ENCODE measurements around the gene GCFC2. TPM values are rescaled to one million over a fixed set of nuclear protein-coding genes. Genes with fewer than 3 reads are reported as not detected.
"Not testable (repeated sequence)": the region's sequence is repeated elsewhere in the genome, so short reads cannot be mapped to it uniquely, and the experiment has no call there.

GCFC2 gene
- total and polyA plus RNA-seq, 5 donors from 2014 or later, result 20.1 to 27.8 (median 26.6) TPM

DNA sequence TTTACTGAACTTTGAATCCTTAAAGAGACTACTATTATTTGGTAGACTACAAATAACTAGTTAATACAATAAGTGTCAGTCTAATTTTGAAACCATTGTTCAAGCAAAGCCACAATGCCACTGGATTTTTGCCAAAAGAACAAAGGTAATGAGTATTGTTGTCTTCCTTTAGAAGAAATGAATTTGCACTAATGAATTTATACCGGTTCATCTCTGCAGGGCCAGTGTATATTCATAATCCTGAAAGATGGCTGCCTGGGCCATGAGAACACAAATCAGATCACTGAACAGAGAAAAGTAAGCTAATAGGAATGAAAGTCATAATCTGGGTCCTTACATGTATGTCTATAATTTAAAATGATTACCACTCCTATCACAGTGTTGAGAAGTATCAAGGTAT lies 31.2 kb downstream of the GCFC2 start:
- H3K4me3 ChIP-seq (ENCODE audit: low read depth, low read length), result no peak overlapping the region
- H3K36me3 Mint-ChIP-seq, result peaks cover 34% of the 10 kb centered on the region
- peaks cover 3% of the 10 kb centered on the region for H3K36me3 ChIP-seq (ENCODE audit: control insufficient read depth, insufficient read depth, low read length)
- no peaks in the 10 kb centered on the region for H3K9me3 ChIP-seq (ENCODE audit: control insufficient read depth in 2 of 2, low read length in 2 of 2)
- H3K9me3 Mint-ChIP-seq, result peaks cover 0 to 2% (median 0%) of the 10 kb centered on the region in 7 donors
- ATAC-seq (ENCODE audit: low read depth in 2 of 2), result no peak
- H3K4me1 ChIP-seq (ENCODE audit: control insufficient read depth, insufficient read depth, low read length, poor library complexity, severe bottlenecking), result no peaks in the 10 kb centered on the region
- H3K27ac Mint-ChIP-seq, result no peak overlapping the region
- H3K27ac ChIP-seq (ENCODE audit: insufficient read depth, low read length, poor library complexity, severe bottlenecking), result no peak overlapping the region
- peaks cover 12 to 18% (median 15%) of the 10 kb centered on the region in 4 donors for H3K4me1 Mint-ChIP-seq
- DNase-seq, result no peak
- no peaks in the 10 kb centered on the region for H3K27me3 ChIP-seq (ENCODE audit: control insufficient read depth, insufficient read depth, low read length)
- no peak overlapping the region for H3K4me3 Mint-ChIP-seq
- no peaks in the 10 kb centered on the region for H3K27me3 Mint-ChIP-seq

DNA sequence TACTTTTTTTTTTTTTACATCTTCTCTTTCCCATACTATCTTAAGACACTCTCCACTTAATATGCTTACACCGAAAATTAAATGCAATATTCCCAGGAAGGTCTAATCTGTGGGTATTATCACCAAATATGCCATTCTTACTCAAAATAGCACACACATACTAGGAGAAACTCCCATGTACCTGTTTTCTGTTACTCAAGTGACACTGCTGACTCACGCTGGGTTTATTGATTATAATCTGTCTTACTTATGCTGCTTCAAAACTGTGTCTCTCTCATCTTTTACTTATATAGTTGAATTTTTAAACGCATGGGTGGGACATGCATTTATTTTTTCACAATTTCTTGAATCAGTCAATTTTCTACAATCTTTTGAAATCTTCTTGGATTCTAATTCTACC lies 34.3 kb downstream of the GCFC2 start:
- Mint-ChIP-seq H3K27ac (no peak overlapping the region), H3K27me3 (no peaks in the 10 kb centered on the region), H3K36me3 (peaks cover 31% of the 10 kb centered on the region), H3K9me3 (no peaks in the 10 kb centered on the region), H3K4me1 (peaks cover 9 to 15% (median 12%) of the 10 kb centered on the region in 4 donors), H3K4me3 (no peak overlapping the region)
- no peaks in the 10 kb centered on the region for H3K4me1 ChIP-seq (ENCODE audit: control insufficient read depth, insufficient read depth, low read length, poor library complexity, severe bottlenecking)
- no peaks in the 10 kb centered on the region for H3K9me3 ChIP-seq (ENCODE audit: control insufficient read depth in 2 of 2, low read length in 2 of 2)
- H3K4me3 ChIP-seq (ENCODE audit: low read depth, low read length), result no peak overlapping the region
- ATAC-seq (ENCODE audit: low read depth in 2 of 2), result no peak
- H3K27me3 ChIP-seq (ENCODE audit: control insufficient read depth, insufficient read depth, low read length), result no peaks in the 10 kb centered on the region
- no peak overlapping the region for H3K27ac ChIP-seq (ENCODE audit: insufficient read depth, low read length, poor library complexity, severe bottlenecking)
- peaks cover 5% of the 10 kb centered on the region for H3K36me3 ChIP-seq (ENCODE audit: control insufficient read depth, insufficient read depth, low read length)
- DNase-seq, result no peak

DNA sequence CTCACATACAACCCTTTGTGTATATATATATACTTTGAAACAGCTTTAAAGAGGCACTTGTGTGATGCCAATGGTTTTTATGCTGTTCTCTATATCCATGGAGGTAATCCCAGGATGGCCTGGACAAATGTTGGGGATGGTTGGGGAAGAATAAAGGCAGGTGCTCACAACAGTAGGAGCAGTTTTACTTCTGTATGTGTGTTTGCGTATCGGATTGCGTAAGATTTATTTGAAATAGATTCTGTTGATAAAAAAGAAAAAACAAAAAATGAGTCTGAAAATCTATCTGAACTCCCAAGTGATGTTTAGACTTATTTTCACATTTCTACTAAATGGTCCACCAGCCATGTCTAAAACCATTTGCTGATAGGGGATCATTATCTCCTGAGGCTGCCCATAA lies 34.8 kb downstream of the GCFC2 start:
- no peaks in the 10 kb centered on the region for H3K9me3 ChIP-seq (ENCODE audit: control insufficient read depth in 2 of 2, low read length in 2 of 2)
- Mint-ChIP-seq H3K27me3 (no peaks in the 10 kb centered on the region), H3K36me3 (peaks cover 34% of the 10 kb centered on the region), H3K27ac (no peak overlapping the region), H3K9me3 (no peaks in the 10 kb centered on the region), H3K4me1 (peaks cover 9 to 15% (median 12%) of the 10 kb centered on the region in 4 donors), H3K4me3 (no peak overlapping the region)
- ATAC-seq (ENCODE audit: low read depth in 2 of 2), result no peak
- H3K27me3 ChIP-seq (ENCODE audit: control insufficient read depth, insufficient read depth, low read length), result no peaks in the 10 kb centered on the region
- no peak for DNase-seq
- no peak overlapping the region for H3K27ac ChIP-seq (ENCODE audit: insufficient read depth, low read length, poor library complexity, severe bottlenecking)
- H3K4me1 ChIP-seq (ENCODE audit: control insufficient read depth, insufficient read depth, low read length, poor library complexity, severe bottlenecking), result no peaks in the 10 kb centered on the region
- peaks cover 8% of the 10 kb centered on the region for H3K36me3 ChIP-seq (ENCODE audit: control insufficient read depth, insufficient read depth, low read length)
- no peak overlapping the region for H3K4me3 ChIP-seq (ENCODE audit: low read depth, low read length)

DNA sequence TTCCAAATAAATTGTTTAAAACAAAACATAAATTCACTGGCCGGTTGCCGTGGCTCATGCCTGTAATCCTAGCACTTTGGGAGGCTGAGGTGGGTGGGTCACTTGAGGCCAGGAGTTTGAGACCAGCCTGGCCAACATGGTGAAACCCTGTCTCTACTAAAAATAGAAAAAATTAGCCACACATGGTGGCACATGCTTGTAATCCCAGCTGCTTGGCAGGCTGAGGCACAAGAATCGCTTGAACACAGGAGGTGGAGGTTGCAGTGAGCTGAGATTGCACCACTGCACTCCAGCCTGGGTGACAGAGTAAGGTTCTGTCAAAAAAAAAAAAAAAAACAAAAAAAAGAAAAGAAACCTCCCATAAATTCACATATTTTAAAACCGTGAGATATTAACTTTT lies 35.3 kb downstream of the GCFC2 start:
- not testable (repeated sequence) for DNase-seq; H3K27me3 ChIP-seq (ENCODE audit: control insufficient read depth, insufficient read depth, low read length); H3K4me1 ChIP-seq (ENCODE audit: control insufficient read depth, insufficient read depth, low read length, poor library complexity, severe bottlenecking); H3K4me3 ChIP-seq (ENCODE audit: low read depth, low read length); H3K27me3 Mint-ChIP-seq; H3K9me3 ChIP-seq (ENCODE audit: control insufficient read depth in 2 of 2, low read length in 2 of 2); H3K36me3 ChIP-seq (ENCODE audit: control insufficient read depth, insufficient read depth, low read length); H3K27ac Mint-ChIP-seq; H3K9me3 Mint-ChIP-seq; ATAC-seq (ENCODE audit: low read depth in 2 of 2); H3K27ac ChIP-seq (ENCODE audit: insufficient read depth, low read length, poor library complexity, severe bottlenecking); H3K4me3 Mint-ChIP-seq
- Mint-ChIP-seq H3K36me3 (peaks cover 33% of the 10 kb centered on the region), H3K4me1 (peaks cover 4 to 15% (median 12%) of the 10 kb centered on the region in 4 donors)

DNA sequence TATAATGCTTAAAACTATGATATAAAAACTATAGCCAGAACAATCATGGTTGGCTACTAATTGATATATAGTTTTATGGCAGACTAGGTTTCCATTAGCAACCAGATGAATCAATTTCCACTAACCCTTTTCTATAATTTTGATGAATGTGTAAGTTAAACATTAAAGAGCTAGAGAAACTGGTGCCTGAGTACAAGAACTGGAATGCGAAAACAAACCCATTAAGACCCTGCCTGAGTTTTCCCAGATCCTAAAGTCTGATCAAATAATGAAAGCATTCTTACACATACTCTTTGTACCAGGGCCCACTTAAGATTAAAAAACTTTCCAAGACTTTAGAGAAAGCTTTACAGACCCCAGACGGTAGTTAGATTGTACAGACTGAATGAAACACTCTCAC lies 42.8 kb downstream of the GCFC2 start:
- H3K36me3 Mint-ChIP-seq, result peaks cover 37% of the 10 kb centered on the region
- Histone ChIP-seq H3K27ac (ENCODE audit: insufficient read depth, low read length, poor library complexity, severe bottlenecking) (no peak overlapping the region), H3K4me3 (ENCODE audit: low read depth, low read length) (no peak overlapping the region), H3K9me3 (ENCODE audit: control insufficient read depth in 2 of 2, low read length in 2 of 2) (no peaks in the 10 kb centered on the region), H3K4me1 (ENCODE audit: control insufficient read depth, insufficient read depth, low read length, poor library complexity, severe bottlenecking) (no peaks in the 10 kb centered on the region), H3K27me3 (ENCODE audit: control insufficient read depth, insufficient read depth, low read length) (no peaks in the 10 kb centered on the region), H3K36me3 (ENCODE audit: control insufficient read depth, insufficient read depth, low read length) (peaks cover 48% of the 10 kb centered on the region)
- peak overlapping the region in 1 of 3 donors; percentile 12 for H3K27ac Mint-ChIP-seq
- no peaks in the 10 kb centered on the region for H3K9me3 Mint-ChIP-seq
- H3K4me1 Mint-ChIP-seq, result peaks cover 0 to 3% (median 0%) of the 10 kb centered on the region in 4 donors
- H3K27me3 Mint-ChIP-seq, result no peaks in the 10 kb centered on the region
- DNase-seq (no peak), ATAC-seq (ENCODE audit: low read depth in 2 of 2) (no peak)
- no peak overlapping the region for H3K4me3 Mint-ChIP-seq

DNA sequence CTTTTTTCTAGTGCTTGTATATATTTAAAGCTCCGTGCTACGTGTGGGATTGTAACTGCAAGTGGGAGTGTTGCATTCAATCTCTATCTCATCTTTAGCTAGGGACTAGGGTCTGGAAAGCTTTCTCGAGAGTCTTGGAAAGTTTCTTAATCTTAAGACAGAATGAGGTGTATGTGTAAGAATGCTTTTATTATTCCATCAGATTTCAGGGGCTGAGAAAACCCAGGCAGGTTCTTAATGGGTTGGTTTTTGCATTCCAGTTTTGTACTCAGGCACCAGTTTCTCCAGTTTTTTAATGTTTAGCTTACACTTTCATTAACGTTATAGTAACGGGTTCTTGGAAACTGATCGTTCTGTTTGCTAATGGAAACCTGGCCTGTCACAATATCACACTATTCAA lies 43.8 kb downstream of the GCFC2 start:
- Mint-ChIP-seq H3K27ac (no peak overlapping the region), H3K9me3 (no peaks in the 10 kb centered on the region), H3K27me3 (no peaks in the 10 kb centered on the region), H3K4me1 (peaks cover 0 to 2% (median under 1%) of the 10 kb centered on the region in 4 donors), H3K4me3 (no peak overlapping the region), H3K36me3 (peaks cover 33% of the 10 kb centered on the region)
- Histone ChIP-seq H3K4me3 (ENCODE audit: low read depth, low read length) (no peak overlapping the region), H3K27ac (ENCODE audit: insufficient read depth, low read length, poor library complexity, severe bottlenecking) (no peak overlapping the region), H3K4me1 (ENCODE audit: control insufficient read depth, insufficient read depth, low read length, poor library complexity, severe bottlenecking) (no peaks in the 10 kb centered on the region), H3K27me3 (ENCODE audit: control insufficient read depth, insufficient read depth, low read length) (no peaks in the 10 kb centered on the region), H3K36me3 (ENCODE audit: control insufficient read depth, insufficient read depth, low read length) (peaks cover 50% of the 10 kb centered on the region), H3K9me3 (ENCODE audit: control insufficient read depth in 2 of 2, low read length in 2 of 2) (no peaks in the 10 kb centered on the region)
- ATAC-seq (ENCODE audit: low read depth in 2 of 2) (no peak), DNase-seq (no peak)

DNA sequence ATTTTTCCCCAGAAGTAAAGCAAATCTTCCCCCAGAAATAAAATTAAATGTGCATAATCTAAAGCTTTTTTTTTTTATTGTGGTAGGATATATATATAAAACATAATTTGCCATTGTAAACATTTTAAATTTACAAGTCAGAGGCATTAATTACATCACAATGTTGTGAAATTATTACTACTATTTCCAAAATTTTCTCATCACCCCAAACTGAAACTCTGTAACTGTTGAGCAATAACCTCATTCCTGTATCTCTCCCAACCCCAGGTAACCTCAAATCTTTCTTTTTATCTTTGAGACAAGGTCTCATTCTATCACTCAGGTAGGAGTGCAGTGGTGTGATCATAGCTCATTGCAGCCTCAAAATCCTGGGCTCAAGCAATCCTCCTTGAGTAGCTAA lies 52.9 kb downstream of the GCFC2 start:
- Mint-ChIP-seq H3K4me1 (peaks cover 22 to 41% (median 32%) of the 10 kb centered on the region in 4 donors), H3K27me3 (no peaks in the 10 kb centered on the region), H3K4me3 (no peak overlapping the region), H3K36me3 (peaks cover 86% of the 10 kb centered on the region), H3K9me3 (peaks cover 2 to 22% (median 8%) of the 10 kb centered on the region in 7 donors), H3K27ac (no peak overlapping the region)
- ATAC-seq (ENCODE audit: low read depth in 2 of 2) (no peak), DNase-seq (no peak)
- H3K9me3 ChIP-seq (ENCODE audit: control insufficient read depth in 2 of 2, low read length in 2 of 2), result peaks cover 7 to 12% of the 10 kb centered on the region in 2 experiments
- no peaks in the 10 kb centered on the region for H3K27me3 ChIP-seq (ENCODE audit: control insufficient read depth, insufficient read depth, low read length)
- H3K4me3 ChIP-seq (ENCODE audit: low read depth, low read length), result no peak overlapping the region
- H3K4me1 ChIP-seq (ENCODE audit: control insufficient read depth, insufficient read depth, low read length, poor library complexity, severe bottlenecking), result no peaks in the 10 kb centered on the region
- H3K27ac ChIP-seq (ENCODE audit: insufficient read depth, low read length, poor library complexity, severe bottlenecking), result no peak overlapping the region
- peaks cover 82% of the 10 kb centered on the region for H3K36me3 ChIP-seq (ENCODE audit: control insufficient read depth, insufficient read depth, low read length)

DNA sequence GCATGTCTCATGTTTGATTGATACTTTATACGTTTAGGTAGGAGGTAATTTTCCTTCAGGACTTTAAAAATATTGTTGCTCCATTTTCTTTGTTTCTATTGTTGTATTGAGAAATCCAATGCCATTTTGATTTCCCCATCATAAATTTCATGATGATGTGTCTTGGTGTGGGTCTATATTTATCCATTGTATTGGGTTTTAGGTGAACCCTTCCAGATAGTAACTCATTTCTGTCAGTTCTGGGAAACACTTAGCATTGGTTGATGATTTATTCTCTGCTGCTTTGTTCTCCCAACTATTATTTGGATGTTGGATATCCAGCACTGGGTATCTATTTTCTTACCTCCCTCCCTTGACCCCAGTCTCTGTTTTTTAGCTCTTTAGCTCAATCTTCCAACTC lies 54.2 kb downstream of the GCFC2 start:
- peaks cover 84% of the 10 kb centered on the region for H3K36me3 ChIP-seq (ENCODE audit: control insufficient read depth, insufficient read depth, low read length)
- Mint-ChIP-seq H3K4me1 (peaks cover 19 to 41% (median 29%) of the 10 kb centered on the region in 4 donors), H3K4me3 (peak overlapping the region in 1 of 4 donors; percentile 37), H3K9me3 (peaks cover 2 to 22% (median 8%) of the 10 kb centered on the region in 7 donors), H3K27me3 (no peaks in the 10 kb centered on the region), H3K27ac (no peak overlapping the region), H3K36me3 (peaks cover 90% of the 10 kb centered on the region)
- ATAC-seq (ENCODE audit: low read depth in 2 of 2) (no peak), DNase-seq (no peak)
- H3K27ac ChIP-seq (ENCODE audit: insufficient read depth, low read length, poor library complexity, severe bottlenecking), result no peak overlapping the region
- H3K27me3 ChIP-seq (ENCODE audit: control insufficient read depth, insufficient read depth, low read length), result no peaks in the 10 kb centered on the region
- H3K4me1 ChIP-seq (ENCODE audit: control insufficient read depth, insufficient read depth, low read length, poor library complexity, severe bottlenecking), result no peaks in the 10 kb centered on the region
- H3K4me3 ChIP-seq (ENCODE audit: low read depth, low read length), result no peak overlapping the region
- peaks cover 7 to 12% of the 10 kb centered on the region in 2 experiments for H3K9me3 ChIP-seq (ENCODE audit: control insufficient read depth in 2 of 2, low read length in 2 of 2)

All from CD4-positive, CD25-positive, alpha-beta regulatory T cell (primary cell).